RCC 7860 (cell line): ENCODE results near the gene OGDH.
"Not testable (repeated sequence)": the region's sequence is repeated elsewhere in the genome, so short reads cannot be mapped to it uniquely, and the experiment has no call there.

Source experiments
- DNase-seq: peaks from one replicate; pipeline ENCODE4 v3.0.0-alpha.2; 2015; ENCODE audit warnings: low spot score
- FAIRE-seq: peaks from 2 replicates; lab custom pipeline; 2012; peaks lifted over from hg19 to GRCh38; lab: Jason Lieb, UNC

The OGDH gene

DNA sequence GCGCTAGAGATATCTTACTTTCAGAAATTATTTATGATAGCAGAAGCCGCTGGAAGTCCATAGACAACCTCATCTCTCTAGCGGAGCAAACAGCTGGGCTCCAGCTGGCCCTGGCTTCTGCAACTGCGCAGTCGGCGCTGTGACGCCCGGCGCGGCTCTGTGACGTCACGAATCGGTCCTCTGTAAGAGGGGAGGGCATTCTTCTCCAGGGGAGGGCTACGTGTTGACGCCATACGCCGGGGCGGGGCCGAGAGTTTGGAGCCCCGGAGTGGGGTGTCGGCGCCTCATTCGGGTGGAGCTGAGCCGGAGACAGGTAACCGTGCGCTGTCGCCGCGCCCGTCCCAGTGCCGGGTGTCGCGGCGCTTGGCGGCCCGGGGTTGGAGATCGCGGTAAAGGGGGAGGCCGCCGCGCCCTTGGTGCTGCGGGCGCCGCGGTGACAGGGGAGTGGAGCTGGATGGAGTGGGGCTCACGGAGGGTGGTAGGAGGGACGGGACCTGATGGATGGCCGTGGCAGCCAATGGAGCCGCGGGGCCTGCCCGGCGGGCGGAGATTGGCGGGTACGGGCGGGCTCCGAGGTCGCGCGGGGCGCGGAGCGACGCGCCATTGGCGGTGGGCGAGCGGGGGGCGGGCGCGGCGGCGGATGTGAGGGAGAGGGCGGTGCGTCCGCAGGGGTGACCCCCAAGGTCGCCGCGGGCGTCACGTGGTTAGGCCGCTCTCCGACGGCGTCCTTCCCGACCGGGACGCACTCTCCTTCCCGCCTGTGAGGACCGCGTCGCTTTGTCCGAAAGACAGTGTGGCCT, at the start of gene OGDH:
Gene OGDH, plus strand, starts transcription at position 287 of the 800 bp plus-strand sequence. CDS start 17,717 bp downstream, outside the sequence.
- FAIRE-seq (peak; percentile 76), DNase-seq (peak; percentile 94)

DNA sequence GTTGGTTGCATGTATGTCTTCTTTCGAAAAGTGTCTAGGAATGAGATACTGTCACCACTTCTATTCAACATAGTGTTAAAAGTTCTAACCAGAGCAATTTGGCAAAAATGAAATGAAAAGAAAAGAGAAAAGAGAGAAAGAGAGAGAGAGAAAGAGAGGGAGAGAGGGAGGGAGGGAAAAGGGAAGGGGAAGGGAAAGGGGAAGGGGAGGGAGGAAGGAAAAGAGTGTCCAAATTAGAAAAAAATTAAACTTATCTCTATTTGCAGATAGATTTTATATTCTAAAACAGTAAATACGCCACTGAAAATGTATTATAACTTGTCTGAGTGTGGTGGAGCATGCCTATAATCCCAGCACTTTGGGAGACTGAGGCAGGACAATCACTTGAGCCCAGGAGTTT, 48.9 kb upstream of the OGDH start:
- DNase-seq (no peak), FAIRE-seq (no peak)

- no peak for FAIRE-seq
- no peak for DNase-seq
Observed at GRCh38 chr7:44559485-44559884, 46.9 kb upstream of the OGDH start.

- no peak for DNase-seq
- FAIRE-seq: no peak
Observed at GRCh38 chr7:44561481-44561880, 44.9 kb upstream of the OGDH start.

- FAIRE-seq: peak; percentile 31
- DNase-seq: peak; percentile 62
Observed at GRCh38 chr7:44561962-44562621, 44.3 kb upstream of the OGDH start.

DNA sequence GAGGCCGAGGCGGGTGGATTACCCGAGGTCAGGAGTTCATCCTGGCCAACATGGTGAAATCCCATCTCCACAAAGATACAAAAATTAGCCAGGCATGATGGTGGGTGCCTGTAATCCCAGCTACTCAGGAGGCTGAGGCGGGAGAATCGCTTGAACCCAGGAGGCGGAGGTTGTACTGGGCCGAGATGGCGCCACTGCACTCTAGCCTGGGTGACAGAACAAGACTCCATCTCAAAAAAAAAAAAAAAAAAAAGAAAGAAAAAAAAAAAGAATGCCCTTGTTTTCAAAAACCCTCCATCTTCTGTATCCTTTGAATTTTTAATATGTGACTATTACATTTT, 43.8 kb upstream of the OGDH start:
- FAIRE-seq, DNase-seq: not testable (repeated sequence)

- FAIRE-seq (no peak), DNase-seq (no peak)
Observed at GRCh38 chr7:44563171-44563679, 43.2 kb upstream of the OGDH start.

DNA sequence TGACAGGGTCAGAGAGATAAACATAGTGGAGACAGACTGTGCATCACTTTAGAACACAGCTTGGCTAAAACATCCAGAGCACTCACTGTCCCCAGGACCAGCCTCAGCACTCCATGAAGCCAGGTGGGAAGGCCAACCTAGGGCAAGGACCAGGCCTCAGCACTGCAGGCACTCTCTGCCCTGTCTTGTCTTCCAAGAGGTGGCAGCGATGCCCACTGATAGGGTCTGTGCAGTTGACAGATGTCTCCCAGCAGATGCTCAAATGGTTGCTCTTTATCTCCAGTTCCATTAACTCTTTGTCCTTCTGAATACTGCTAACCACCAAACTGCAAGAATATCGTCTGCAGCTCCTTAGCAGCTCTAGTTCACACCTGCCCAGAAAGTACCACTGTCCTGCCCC, 41.8 kb upstream of the OGDH start:
- FAIRE-seq (no peak), DNase-seq (no peak)

DNA sequence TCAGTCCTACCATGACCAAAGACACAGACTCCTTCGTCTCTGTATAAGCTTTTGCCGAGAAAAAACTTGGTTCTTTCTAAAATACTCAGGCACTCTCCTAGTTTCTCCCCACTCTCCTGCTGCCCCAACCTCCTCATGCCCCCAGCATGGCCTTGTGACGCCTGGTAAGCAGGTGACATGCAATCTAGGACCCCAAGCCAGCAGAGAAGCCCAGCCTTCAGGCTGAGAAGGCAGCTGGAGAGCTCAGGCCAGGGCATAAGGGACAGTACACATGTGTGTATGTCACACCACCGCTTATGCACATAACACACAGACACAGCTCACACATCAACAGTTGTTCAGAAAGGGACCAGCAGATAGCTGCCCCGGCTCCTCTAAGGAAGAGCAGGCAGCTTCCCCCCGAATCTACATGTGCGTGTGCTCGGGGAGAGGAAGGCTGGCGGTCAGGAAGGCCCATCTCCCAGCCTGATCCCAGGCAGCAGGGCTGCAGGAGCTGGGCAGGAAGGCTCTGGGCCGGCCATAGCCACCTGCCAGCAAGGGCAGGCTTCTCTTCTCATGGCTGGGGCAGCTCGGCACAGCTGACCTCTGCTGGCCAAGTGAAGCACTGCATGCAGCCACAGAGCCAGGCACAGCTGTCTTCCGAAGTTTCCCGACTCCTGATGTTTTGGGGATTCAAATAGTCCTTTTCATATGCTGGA, 41.2 kb upstream of the OGDH start:
- peak; percentile 32 for DNase-seq
- FAIRE-seq: no peak

DNA sequence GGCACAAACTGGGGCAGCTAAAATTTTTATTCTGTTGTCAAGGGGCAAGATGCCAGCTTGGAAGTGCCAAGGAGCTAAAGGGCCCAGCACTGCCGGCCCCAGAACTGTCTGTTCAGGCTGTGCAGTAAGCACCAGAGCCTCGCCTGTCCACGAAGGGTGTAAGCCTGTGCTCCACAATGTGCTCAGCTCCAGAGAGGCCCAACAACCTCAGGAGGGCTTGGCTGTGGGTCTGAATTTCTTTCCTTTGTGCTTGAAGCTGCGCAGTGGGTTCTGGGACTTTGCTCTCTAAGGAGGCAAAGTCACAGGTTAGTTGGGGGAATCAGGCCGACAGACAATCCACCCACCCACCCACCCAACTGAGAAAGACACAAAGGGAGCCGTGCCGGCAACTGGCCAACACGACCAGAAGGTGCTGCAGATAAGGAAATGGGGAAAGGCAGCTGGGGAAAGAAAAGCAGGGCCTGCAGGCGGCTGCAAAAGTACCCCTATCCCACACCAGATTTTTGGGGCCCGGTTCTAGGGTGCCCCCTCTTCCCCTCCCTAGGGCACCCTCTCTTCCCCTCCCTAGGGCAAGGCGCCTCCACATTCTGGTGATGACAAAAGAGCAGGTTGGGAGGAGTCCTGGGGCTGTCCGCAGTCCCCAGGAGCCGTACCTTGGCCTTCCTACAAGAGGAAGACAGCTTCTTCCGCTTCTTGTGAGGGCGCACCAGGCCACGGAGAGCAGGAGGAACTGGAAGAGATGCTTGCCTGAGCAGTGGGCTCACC, 40.5 kb upstream of the OGDH start:
- DNase-seq: no peak
- no peak for FAIRE-seq

- FAIRE-seq (no peak), DNase-seq (no peak)
Observed at GRCh38 chr7:44566680-44567079, 39.7 kb upstream of the OGDH start.

GRCh38 chr7:44567884-44568283, 38.5 kb upstream of the OGDH start:
- DNase-seq: no peak

DNA sequence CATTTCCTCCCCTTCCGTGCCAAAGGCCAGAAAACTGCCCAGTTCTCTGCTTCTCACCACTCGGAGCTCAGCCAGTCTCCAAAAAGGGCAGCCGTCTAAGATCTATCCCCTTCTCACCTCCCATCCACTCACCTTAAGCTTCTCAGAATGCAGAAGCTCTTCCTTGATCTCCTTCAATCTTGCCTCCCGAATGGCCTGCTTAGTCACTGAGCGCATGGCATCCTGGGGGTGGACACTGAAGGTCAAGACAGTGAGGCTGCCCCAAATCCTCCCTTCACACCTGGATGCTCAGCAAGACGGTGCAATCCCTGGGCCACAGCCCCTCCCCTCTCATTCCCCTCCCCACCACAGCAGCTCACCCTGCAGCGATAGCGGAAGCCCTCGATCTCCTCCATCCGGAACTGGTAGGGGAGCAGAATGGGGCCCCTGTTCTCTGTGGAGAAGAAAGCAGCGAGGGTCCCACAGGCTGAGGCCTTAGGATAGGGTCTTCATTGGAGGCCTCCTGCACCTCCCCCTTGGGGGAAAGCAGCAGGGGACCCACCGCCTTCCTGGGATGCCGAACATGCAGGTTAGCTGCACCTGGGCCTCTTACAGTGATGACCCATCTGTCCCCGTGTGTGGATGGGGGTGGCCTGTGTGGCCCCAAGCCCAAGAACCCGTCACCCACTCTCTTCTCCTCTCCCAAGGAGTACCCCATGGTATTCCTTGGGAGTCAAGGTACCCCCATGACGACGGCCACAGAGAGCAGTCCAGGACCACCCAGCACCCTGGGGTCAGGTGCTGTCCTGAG, 37.5 kb upstream of the OGDH start:
- FAIRE-seq (no peak), DNase-seq (no peak)

More at GRCh38 chr7:44567884-44568283, 38.5 kb upstream of the OGDH start:
- FAIRE-seq: no peak

DNA sequence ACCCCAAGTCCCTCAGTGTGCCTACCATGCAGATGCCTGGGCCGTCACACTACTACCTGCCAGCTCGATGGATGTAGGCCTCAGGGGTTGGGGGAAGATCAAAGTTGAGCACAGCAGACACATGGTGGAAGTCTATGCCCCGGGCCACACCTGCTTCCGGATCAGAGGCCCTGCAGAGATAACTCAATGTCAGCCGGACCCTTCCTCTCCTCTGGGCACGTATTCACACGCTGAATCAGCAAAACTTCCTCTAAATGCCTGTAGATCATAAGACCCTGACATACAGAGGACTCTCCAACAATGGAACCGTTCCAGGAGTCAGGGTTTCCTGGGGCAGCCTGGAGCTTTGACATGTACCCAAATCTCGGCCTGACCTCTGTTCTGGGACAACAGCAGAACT, 36.5 kb upstream of the OGDH start:
- DNase-seq (no peak), FAIRE-seq (no peak)

DNA sequence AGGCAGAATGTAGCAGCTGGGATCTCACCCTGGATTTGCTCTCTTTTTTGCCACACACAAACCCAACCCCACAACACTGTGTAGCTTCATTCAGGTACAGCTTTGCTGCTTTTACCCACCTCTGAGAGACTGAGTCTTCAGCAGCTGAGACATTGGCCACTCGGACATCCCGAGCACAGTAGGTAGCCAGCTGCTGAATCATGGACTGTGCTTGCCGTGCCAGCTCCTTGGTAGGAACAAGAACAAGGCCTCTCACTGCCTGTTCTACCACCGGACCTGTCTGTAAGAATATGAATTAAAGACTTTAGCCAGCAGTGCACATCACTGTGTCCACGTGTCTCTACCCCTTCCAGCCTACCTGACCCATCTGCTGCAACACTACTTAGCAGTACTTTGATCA, 33.7 kb upstream of the OGDH start:
- no peak for DNase-seq

GRCh38 chr7:44573464-44574286, 32.8 kb upstream of the OGDH start, which contains the start of gene DDX56:
Gene DDX56 (minus strand): TSS chr7:44573908. CDS start chr7:44573895, 13 bp downstream.
- peak; percentile 62 for FAIRE-seq
- peak; percentile 93 for DNase-seq

More for the DNA sequence above, 33.7 kb upstream of the OGDH start:
- FAIRE-seq: no peak

DNA sequence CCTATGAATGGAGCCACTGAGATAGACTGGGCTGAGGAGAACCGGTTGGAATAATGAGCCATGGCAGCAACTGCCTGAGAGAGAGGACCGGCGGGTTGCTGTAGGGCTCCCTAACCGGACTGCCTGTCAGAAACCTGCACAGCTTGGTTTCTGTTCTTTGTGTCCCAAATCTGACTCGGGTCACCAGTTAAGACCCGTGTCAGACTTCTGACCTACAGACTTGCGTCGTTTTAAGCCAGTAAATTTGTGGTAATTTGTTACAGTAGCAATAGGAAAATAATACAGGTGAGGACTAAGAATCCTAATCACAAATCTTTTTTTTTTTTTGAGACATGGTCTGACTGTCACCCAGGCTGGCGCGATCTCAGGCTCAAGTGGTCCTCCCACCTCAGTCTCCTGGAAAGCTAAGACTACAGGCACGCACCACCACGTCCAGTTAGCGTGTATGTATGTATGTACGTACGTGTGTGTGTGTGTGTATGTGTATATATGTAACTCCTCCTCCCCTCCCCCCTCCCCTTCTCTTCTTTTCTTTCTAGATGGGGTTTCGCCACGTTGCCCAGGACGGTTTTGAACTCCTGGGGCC, 32.0 kb upstream of the OGDH start:
- no peak for DNase-seq
- no peak for FAIRE-seq

- FAIRE-seq (no peak), DNase-seq (no peak)
Observed at GRCh38 chr7:44575054-44575453, 31.4 kb upstream of the OGDH start.

GRCh38 chr7:44576228-44576627, 30.2 kb upstream of the OGDH start:
- no peak for FAIRE-seq

More at GRCh38 chr7:44576228-44576627, 30.2 kb upstream of the OGDH start:
- DNase-seq: no peak
